Stimulated activated CD8-positive, alpha-beta memory T cell treated with anti-CD3 and anti-CD28 coated beads, Interleukin-12 subunit alpha, Interleukin-12 subunit beta, amount 100 ng/mL, for 1 hour (primary cell): ENCODE measurements around the gene CCDC146.

Source experiments
- DNase-seq: peaks from one replicate; pipeline ENCODE4 v3.0.0-alpha.2; 2020; ENCODE audit warnings: low read depth

CCDC146 gene

DNA sequence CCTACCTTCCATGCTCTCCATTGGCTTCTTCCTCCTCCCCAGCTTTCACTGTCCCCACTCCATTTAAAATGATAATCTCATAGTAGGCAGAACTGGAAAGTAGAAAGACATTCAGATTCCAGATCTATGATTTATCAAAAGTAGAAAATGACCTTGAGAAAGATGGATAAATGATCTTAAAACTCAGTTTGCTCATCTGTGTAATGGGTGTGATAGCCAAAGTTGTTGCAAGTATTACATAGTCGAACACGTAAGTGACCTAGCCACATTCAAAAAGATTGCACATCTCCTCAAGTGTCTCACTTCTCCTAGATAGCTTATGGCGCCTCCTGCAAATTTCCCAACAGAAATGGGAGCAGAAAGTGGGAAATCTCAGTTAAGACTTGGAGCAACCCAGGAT is 167.0 kb downstream of the CCDC146 start:
- DNase-seq = no peak

DNA sequence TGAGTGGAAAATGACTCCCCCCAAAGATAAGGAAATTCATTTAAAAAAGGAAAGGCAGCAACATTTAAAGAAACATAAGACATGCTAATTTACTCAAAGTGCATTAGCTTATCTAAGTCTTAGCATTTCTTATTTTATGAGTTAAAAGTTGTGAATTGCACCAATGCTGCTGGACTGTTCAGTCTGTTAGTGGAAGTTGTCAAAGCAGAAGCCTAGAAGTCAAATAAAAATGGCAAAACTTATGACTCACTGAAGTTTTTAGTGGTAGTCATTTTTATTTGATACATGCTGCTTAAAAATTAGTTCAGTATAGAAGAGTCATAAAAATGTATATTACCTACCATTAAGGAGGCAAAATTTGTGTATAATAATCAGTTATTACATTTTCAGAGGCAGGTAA is 168.0 kb downstream of the CCDC146 start:
- no peak for DNase-seq

DNA sequence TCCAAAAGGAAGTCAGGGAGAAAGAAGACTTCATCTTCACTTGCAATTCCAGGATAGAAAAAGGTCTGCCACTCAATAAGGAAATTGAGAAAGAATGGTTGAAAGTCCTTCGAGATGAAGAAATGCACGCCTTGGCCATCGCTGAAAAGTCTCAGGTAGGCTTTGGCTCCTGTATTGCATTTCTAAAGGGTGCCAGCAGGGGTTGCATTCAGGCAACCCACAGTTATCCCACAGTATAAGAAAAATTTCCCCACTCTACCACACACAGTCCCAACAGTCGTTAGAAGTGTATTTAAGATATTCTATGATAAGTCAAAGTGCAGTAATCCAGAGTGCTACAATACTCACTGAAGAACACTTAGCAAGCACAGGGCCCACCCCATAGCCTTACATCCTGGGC is 170.6 kb downstream of the CCDC146 start:
- no peak for DNase-seq

DNA sequence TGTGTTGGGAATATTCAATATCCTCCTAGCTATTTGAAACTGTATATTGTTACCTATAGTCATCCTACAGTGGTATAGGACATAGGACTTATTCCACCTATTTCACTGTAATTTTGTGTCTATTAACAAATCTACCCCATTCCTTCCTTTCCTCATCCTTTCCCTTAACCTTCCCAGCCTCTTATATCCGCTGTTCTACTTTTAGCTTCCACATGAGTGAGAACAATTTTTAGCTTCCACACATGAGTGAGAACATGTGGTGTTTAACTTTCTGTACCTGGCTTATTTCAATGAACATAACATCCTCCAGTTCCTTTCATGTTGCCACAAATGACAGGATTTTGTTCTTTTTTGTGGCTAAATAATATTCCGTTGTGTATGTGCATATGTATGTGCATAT is 173.1 kb downstream of the CCDC146 start:
- no peak for DNase-seq

DNA sequence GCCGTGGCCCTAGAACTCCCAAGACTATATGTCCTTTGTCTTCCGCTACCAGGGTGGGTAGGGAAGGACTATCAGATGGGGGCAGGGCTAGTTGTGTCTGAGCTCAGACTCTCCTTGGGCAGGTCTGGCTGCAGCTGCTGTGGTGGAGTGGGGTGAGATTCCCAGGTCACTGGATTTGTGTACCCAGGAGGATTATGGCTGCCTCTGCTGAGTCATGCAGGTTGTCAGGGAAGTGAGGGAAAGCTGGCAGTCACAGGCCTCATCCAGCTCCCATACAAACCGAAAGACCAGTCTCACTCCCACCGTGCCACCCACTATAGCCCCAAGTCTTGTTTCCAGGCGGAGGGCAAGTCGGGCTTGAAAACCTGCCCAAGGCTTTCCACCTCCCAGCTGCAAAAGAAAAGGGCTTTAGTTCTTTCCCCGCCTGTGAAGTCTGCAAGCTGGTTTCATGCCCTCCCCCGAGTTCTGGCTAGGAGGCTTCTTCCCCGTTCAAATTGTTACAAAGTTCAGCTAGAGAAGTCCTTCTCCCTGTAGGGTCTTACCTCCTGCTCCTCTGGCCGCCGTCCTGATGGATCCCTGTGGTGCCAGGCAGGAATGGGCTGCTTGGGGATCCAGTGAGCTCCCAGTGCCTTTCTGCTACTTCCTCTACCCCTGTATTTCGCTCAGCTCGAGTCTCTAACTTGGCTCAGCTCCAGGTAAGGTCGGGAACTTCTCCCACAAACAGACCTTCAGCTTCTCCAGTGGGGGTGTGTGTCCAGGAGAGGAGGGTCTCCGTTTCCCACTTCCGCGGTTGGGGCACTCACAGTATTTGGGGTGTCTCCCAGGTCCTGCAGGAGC is 184.0 kb downstream of the CCDC146 start:
- DNase-seq = no peak

DNA sequence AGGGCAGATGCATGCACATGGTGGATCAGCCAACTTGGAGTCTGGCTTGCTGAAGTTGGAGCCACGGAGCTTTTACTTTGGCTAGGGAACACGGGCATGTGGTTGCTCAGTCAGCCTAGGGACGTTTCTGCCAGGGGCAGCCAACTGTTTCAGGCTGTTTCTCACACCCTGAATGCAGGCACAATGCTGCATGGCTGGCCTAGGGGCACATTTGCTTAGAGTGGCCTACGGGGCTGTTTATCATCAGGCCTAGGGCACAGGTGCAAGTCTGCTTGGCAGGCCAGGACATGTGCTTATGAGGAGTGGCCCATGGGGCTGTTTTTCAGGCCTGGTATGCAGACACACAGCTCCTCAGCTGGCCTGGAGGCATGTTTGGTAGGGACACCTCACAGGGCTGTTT is 186.4 kb downstream of the CCDC146 start:
- no peak for DNase-seq

DNA sequence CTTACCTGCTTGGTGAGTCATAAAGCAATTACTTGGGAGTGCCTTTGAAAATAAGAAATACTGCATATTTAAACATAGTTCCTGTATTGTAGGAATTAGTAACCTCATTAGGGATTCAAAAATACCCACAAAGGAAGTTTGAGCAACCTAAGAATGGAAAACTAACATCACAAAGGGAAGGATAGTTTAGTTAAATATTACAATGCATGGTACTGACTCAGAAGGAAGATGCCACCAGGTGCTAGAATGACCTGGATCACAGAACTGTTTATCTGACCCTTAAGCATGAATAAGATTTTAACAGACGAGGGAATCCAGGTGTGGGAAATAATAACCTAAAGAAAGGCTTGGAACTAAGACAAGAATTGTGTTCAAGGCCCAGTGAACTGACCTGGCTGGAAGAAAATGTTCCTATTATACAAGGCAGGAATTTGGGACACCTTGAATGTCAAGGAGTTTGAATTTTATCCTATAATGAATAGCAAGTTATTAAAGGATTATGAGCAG is 187.4 kb downstream of the CCDC146 start:
- no peak for DNase-seq

DNA sequence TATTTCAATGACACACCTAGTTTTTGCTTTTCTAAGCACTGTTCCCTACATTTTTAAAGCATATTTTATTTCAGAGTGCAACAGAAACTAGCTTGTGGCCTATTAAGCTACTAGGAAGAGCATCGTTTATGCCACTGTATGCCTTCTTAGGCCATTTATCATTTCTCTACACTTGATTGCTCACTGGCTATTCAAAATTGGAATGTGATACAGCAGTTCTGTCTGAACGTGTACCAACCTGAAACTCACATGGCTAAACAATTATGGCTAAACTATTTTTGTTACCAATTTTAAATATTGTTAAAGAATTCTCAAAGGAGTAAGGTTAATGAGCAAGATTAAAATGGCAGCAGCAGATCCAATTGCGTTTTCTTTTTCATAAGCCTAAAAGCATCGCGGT is 188.6 kb downstream of the CCDC146 start:
- no peak for DNase-seq

DNA sequence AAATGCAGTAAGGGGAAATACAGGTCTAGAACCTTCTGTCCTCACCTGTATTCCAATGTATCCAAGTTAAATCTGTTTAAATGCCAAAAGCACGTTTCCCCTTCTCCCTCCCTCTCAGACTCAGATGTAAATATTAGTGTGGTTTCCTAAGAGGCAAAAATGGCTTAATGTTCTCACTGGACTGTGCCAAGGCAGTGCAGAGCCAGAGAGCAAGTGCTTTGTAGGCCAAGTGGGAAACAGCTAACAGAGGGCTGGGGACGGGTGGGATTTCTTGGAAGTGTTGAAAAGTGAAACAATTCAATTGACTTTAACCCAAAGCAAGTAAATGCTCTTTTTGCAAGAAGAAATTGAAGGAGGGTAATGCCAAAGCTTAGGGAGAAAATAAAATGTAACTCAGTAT is 190.7 kb downstream of the CCDC146 start:
- no peak for DNase-seq

DNA sequence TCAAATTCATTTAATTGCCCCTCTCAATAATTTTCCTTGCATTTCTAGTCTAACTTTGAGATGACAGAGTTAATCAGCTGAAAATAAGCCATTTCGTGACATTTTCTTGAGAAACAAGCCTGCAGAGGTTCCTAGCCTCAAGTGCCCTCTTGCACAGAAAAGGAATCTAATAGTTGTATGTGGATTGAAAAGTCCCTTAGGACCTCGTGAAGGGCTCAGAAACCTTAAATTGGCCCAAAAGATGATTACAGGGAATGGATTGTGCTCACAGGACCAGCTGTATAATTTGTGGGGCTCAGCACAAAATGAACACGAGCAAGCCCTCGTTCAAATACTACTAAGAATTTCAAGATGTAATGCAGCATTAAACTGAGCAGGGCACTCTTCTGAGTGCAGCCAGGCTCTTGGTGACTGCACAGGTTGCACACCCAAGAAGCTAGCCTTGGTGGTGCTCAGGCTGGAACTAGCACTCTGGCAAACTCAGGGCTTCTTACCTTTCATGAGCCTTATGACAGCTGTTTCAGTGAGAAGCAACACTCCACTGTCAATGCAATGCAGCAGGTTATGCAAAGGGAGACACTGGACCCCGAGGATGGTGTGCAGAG is 191.6 kb downstream of the CCDC146 start:
- no peak for DNase-seq

DNA sequence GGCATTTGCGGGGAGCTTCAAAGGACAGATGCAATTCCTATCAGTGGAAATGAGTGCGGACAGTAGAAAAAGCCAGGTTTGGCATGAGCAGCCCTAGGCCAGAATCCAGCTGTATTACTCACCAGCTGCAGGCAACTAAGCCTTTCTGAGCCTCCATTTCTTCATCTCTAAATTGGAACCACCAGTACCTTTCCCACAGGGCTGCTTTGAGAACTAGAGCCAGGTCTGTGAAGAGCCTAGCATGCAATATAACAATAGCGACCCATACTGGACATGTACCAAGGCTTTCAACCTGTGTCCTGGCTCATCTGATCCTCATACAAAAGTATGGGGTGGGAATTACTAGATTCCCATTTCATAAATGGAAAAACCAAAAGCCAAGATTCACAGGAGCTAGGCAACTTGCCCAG is 192.8 kb downstream of the CCDC146 start:
- DNase-seq = no peak

DNA sequence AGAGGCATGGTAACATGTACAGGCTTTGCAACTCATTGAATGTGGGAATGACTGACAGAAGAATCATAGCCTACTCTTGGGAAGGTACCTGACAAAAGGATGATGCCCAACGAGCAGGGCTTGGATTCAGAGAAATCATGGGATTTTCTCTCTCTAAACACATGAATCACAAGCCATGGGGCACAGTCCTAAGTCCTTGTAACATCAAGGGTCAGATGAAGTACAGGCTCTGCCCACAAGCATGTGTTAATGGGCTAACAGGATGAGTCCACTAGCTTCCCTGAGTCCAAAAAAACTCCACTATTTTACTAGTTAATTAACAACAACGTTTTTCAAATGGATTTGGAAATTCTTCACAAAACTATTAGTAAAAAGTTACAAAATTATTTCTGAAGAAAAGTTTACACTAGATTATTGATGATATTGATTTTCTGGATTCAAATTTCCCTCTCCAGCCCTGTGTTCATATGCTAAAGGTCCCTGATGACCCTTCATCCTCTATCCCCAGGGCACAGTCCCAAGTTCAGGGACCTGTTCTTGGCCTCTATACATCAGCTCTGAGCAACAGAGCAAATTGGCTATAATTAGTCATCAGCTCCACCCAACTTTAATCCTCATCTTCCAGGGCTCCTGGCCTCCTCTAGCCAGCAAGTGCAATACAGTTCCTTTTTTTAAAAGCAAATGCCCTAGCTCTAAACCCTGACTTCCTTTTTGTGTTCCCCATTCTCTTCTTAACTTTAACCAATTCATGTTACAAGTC is 194.0 kb downstream of the CCDC146 start:
- DNase-seq = no peak

DNA sequence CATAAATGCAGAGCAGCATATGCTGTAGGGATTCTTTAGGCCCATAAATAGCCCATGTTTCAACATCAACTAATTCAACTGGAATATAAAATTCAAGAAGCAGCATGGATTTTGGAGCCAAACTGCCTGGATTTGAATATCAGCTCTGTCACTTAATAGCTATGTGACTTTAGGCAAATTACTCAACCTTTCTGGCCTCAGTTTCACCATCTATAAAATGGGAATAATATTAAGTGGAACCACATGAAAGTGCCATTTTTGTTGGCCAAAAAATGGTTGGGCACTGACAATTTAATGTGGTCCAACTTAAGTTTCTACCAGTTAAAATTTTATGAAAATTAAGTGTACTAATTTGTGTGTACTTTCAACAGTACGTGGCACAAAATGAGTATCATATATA is 195.6 kb downstream of the CCDC146 start:
- DNase-seq = no peak

DNA sequence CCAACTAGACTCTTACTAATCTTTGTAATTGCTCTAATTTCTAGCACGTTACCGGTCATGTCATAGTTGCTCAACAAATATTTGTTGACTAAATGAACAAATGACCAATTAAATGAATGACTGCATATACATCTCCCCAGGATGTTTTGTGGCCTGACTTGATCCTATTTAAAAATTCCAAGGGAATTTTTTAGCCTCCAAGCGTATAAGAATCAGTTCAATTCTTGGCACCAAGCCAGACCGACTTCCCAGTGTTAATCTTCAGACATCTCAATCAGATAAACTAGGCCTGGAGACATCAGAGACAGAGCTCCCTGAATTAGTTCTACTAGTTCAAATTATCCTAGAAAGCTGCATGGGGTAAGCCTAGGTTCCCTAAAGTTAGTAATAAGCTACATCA is 197.7 kb downstream of the CCDC146 start:
- no peak for DNase-seq

DNA sequence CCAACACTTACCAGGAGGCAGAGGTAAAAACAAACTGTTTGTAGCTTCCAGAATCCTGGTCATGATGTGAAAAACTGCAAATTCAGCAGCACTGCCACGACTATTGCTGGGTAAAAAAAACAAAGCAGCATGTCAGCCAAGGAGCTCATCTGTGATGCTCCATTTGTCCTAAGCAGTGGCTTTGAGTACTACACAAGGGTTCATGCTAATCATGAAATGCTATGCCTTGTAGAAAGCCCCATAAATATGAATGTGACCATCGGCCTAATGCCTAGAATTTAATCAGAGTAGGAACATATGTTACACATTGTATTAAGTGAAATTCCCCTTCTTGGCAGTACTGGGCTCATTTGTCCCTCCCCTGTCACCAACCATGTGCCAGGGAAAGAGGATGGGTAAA is 198.3 kb downstream of the CCDC146 start:
- no peak for DNase-seq

DNA sequence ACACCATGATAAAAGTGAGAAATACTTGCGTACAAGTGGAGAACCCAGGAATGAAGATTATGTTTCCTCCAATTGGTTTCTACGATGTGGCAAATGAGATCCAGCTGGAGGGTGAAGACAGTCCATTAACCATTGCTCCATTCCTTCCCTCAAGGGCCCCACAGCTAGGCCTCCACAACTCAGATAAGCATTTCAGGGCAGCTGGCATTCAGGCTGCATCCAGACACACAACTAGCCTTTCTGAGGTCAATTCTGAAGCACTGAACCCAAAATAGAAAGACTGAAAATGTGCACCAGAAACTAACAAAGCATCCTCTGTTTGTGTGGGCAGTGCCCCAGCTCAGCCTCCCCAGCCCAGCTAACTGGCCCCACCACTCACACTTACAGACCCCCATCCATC is 198.9 kb downstream of the CCDC146 start:
- DNase-seq = no peak

DNA sequence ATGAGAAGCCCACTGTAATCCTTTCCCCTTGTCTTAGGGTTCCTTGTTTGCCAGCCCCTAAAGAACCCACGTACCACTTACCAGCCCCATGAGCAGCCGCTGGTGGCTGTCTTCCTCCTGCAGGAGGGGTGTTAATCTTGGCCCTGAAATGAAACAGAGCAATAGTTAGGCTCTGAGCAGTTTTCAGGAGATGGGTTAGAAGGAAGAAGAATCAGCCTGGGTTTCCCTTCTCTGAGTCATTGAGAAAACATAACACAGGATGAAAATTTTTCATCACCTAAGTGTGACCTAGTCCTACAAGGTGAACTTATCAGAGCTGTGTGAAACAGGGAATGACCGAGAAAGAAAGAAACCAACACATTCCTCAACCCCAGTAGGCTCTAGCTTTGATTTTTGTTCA is 203.7 kb downstream of the CCDC146 start:
- no peak for DNase-seq

DNA sequence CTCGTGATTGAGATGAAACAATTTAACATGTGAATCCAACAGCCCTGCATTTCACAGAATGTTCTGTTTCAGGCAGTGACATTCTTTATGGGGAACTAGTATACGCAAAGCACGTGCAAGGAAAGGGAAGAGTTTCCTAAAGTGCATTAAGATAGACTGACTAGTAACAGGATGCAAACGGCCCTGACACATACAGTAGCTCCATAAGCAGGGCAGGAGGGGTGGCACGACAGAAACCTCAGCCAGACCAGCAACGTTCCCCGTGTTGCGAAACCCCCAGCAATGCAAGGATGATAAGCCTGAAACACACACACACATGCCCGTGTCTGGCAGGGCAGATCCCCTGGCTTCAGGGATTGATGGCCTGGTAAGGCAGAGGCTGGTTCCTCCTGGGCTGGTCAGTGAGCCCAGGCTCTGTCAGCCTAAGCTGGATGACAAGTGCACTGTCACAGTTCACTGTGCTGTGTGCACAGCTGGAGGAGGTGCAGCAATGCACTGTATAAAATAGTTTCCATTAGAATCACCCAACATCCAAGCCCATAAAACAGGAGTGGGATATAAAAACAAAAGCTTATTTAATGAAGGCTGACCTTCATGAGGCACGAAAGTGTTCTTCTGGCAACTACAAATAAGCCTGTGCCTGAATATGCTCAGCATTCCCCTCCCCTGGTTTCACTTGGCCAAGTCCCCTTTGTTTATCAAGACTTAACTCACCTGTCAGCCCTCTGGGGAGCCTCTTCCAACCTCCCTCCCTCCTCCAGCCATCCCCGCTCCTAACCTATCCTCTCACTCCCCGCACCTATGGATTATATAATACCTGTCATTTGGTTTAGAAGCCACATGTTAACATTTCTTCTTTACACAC is 204.9 kb downstream of the CCDC146 start:
- DNase-seq = no peak

DNA sequence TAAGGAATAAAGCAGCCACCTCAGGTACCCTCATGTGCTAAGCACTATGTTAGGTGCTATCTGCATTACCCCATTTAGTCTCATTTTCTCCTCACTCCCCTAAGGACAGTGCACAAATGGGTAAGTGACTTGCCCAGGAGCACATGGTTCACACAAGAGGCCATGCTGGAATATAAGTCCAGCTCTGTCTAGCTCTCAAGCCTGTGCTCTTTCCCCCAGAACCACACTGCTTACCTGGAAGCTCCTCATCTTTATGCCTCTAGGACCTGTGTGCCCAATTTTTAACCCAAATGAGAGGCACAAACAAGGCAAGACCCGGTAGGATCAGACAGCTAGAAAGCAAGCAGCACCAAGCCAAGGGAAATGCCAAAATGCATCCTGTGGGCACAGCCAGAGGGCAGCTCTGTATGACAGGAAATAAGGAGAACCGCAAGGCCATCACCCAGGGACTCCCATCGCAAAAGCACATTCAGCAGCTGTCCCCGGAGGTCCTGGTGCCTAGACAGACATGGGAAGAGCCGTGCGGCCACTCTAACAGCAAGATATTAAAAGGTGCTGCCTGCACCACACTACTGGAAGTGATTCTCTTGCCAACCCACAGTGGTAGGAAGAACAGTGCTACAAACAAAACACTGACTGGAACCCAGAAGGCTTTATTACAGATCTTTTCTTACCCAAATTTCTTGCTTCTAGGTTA is 205.7 kb downstream of the CCDC146 start:
- DNase-seq = no peak

DNA sequence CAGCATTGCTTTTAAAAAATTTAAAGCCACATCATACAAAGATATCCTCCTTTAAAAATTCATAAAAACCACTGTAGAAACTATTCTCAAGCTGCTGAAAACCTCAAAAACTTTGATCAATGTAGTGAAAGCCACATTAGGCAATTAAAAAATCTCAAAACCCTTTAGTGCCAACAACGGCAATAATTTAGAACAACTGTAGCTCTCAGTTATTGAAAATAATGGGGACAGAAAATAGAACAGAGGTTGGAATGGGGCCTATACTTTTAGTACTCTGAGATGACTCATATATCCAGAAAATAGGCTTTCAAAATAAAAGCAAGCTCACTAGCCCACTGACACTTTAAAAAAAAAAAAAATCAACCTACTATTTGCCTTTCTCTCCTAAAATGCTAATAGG is 206.3 kb downstream of the CCDC146 start:
- no peak for DNase-seq

DNA sequence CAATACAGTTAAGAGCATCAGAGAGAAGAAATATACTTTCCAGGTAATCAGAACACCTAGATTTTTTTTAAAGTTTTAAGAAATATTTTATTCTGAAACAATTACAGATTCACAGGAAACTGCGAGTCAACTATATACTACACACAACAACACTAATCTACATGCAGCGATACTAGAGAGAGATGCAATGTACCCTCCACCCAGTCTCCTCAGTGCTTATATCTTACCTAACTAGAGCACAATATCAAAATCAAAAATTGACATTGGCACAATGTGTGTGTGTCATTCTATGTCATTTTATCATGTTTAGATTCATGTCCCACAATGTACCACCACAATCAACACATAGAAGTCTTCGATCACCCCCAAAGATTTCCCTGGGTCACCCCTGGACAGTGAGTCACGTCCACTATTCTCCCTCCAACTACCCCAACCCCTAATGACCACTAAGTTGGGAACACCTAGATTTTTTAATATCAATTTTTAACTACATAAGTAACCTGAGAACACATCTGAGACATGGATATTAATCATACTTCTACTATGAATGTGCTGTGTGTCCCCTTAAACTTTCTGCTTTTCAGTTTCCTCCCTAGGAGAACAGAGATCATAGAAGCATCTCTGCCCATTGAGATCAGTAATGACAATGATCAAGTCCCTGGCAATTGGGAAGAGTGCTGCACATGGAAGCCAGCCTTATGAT is 207.2 kb downstream of the CCDC146 start:
- DNase-seq = no peak
